H4 (cell line): Measurements from ENCODE around the gene NKAPL. TPM values are rescaled to one million over a fixed set of nuclear protein-coding genes. Genes with fewer than 3 reads are reported as not detected.

ENCODE experiments used
- DNase-seq: peaks from one replicate; pipeline ENCODE4 v3.0.0-alpha.2; 2015; ENCODE audit warnings: low spot score
- total RNA-seq: library from RNA; depleted of rRNA; stranded (reverse); fragments of >200 nt; shearing (Covaris generic); gene quantifications from 2 replicates; pipeline ENCODE4 v1.2.3, GENCODE V29; 2014; rRNA removed

NKAPL gene
- not detected in 2 replicates for total RNA-seq

DNA sequence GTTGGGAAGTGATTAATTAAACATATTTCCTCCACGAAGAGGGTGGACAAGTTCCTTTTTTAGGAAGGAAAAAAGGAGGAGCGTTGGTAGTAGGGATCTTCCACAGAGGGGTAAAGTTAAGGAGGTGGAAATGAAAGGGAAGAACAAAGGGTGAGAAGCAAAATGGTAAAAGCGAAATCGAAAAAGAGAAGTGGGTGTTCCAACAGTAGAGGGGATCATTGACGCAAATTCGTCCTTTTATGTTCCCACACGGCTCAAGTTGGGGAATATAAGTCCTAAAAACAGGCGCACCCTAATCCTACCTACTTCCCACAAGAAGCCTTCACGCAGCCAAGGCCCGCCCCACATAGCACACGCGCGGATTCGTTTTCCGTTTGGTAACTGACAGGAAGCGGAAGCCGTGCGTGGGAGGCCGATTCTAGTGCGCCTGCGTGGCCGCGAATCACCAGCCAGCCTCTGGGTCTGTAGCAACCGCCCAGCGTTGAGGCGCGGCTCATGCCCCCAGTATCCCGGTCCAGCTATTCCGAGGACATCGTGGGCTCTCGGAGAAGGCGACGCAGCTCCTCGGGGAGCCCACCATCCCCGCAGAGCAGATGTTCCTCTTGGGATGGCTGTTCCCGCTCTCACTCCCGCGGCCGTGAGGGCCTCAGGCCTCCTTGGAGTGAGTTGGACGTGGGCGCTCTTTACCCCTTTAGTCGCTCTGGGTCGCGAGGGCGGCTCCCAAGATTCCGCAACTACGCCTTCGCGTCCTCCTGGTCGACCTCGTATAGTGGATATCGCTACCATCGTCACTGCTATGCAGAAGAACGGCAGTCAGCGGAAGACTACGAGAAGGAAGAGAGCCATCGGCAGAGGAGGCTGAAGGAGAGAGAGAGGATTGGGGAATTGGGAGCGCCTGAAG is at the start of gene NKAPL:
NKAPL (plus strand) TSS at position 421 of the 901 bp plus-strand sequence; CDS start at position 496, 75 bp downstream.
- no peak for DNase-seq

DNA sequence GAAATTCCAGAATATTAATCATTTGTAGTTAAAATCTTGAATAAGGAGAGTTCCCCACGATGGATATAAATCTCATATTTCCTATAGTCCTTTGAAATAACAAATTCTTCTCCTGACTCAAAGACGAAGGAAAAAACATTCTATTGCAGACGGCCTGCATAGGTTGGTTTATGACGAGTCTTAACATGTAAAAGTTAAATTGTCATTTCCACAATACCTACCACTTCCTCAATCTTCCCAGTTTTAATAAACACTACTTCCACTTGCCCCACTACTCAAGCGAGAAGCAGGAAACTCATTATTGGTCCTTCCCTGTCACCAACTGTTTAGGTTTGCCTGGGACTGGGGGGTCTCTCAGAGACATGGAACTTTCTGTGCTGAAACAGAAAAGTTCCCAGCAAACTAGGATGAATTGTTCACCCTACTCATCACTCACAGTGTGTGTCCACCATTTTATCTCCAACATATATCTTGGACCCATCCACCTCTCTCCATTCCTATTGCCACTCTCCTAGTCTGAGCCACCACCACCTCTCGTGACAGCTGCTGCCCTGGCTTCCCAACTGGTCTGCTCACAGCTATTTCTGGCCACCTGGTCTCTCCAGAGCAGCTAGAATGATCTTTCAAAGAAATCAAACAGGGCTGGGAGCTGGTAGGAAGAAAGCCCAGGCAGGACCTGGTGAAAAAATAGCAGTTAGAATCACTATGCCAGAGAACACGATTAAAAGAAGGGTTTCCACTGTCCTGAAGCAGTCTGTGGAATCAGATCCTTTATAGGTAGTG is 49.2 kb upstream of the NKAPL start:
- no peak for DNase-seq

DNA sequence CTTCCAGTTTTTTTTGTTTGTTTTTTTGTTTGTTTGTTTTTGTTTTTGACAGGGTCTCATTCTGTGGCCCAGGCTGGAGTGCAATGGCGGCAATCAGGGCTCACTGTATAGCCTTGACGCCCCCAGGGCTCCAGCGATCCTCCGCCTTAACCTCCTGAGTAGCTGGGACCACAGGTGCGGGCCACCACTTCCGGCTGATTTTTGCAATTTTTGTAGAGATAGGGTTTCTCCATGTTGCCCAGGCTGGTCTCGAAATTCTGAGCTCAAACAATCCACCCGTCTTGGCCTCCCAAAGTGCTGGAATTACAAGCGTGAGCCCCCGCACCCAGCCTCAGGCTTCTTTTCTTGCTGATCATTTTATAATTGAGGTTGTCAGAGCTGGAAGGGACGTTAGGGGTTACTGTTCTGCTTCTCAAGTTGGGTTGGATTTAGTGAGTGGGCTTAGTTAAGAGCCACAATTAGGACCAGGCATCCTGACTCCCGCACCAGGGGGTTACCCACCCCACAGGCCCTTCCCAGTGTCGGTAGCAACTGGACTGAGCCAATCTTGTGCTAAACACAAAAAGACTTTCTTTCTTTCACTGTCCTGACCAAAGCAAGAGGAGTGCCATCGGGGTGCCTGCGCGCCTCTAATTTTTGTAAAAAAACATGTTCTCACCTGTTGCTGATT is 47.1 kb upstream of the NKAPL start:
- no peak for DNase-seq

DNA sequence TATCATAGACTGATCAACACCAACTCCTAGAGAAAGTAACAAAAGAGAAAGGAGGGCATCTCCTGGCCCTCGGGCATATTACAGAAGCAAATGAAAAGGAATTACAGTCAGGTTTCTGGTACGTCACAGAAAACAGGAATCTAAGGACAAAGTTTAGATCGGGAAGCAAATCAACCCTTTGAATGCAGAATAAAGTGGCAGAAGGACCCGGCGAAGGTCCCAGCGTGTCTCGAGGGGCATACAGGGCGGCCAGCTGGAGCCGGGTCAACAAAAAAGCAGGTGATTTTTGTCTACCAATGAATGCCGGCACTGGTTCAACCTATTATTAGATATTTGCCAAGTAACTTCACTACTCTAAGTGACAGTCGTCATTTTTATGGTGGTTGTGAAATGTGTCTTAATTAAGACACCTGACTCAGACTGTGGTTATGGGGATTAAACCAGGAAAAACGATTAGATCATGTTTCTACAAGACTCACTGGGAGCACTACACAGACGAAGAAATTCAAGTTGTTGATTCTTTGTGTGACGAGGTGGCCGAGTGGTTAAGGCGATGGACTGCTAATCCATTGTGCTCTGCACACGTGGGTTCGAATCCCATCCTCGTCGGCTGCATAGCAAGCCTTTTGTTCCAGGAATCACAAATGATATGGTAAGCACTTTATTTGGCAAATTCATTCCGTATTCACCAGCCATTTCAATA is 46.4 kb upstream of the NKAPL start:
- peak; percentile 84 for DNase-seq

DNA sequence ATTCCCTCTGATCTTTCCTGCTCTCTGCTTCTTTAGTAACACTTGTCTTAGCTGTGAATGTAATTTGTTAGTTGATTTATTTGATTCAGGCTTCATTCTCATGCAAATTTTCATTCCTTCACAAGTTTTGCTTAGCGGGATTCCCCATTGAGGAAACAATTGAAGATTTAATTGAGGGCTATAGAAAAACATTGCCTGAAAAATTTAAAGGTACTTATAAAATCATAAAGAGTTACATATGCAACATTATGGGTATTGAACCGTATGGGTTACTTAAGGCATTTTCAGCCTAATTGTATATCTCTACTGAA is 45.9 kb upstream of the NKAPL start:
- no peak for DNase-seq

DNA sequence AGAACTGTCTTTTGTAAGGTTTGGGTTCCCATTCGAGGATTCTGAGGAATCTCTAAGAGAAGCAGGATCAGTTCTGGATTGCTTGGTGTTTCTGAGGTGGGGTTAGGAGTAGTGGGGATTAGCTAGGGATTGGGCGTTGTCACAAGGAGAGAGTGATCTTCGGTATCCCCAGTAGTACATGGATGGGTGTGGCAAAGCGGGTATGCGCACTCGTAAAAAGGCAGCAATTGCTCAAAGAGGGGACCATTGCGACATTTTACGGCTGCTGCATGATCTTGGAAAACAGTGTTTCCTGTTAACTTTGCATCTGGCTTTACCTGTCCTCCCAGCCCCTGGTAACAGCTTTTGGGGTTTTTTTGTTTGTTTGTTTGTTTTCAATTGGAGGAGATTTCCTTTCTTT is 43.7 kb upstream of the NKAPL start:
- DNase-seq, result no peak

DNA sequence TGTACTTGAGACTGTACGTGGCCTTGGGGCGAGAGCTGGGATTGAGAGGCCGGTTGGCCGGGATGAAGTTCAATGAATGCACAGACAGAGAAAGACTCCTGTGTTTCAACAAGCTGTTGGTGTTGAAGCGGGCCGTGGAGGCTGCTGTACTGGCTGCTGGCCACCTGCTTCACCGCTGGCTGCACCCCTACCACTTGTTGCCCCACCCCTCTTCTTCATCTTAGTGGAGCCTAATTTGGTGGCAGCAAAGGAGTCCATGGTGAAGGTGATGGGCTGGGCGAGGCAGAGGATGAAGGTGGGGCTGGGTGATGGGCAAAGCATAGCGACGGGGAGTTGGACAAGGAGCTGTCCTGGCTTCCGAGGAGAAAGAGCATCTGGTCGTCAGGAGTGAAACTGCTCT is 41.2 kb upstream of the NKAPL start:
- no peak for DNase-seq

DNA sequence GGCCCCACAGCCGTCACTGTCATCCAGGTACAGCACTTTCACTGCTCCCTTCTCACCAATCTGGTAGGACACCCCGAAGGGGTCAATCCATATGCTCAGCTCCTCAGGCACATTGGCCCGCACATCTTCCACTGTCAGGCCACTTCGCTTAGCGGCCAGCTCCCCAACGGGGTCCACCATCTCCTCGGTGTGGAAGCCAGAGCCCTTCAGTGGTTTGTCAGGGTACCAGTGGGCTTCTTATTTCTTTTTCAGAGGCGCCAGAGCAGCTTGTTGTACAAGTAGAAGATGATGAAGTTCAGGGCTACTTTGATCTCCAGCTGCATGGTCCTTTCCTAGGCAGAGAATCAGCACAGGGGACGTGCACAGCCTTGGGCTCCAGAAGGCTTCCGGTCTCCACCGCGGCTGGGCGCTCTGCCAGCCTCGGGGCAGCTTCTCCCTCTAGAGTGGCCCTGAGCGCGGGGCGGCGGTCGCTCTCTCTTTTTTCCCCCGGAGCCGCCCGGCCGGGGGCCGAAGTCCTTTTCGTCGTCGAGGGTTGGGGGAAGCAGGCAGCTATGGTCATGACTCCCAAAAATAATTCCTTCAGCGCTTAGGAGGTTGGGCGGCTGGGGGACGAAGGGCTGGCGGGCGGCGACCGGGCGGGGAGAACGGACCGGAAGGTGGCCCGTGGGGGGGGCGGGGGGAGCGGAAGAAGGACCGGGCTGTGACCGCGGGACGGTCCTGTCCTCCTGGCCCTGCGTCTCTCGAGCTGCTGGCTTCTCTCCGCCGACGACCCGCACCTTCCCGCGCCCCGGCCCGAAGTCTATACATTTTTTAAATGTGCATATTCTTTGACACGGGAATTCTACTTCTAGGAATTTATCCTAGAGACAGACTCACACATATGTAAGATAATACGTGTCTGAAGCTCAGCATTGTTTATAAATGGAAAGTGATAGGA is 40.5 kb upstream of the NKAPL start:
- DNase-seq, result peak; percentile 73

DNA sequence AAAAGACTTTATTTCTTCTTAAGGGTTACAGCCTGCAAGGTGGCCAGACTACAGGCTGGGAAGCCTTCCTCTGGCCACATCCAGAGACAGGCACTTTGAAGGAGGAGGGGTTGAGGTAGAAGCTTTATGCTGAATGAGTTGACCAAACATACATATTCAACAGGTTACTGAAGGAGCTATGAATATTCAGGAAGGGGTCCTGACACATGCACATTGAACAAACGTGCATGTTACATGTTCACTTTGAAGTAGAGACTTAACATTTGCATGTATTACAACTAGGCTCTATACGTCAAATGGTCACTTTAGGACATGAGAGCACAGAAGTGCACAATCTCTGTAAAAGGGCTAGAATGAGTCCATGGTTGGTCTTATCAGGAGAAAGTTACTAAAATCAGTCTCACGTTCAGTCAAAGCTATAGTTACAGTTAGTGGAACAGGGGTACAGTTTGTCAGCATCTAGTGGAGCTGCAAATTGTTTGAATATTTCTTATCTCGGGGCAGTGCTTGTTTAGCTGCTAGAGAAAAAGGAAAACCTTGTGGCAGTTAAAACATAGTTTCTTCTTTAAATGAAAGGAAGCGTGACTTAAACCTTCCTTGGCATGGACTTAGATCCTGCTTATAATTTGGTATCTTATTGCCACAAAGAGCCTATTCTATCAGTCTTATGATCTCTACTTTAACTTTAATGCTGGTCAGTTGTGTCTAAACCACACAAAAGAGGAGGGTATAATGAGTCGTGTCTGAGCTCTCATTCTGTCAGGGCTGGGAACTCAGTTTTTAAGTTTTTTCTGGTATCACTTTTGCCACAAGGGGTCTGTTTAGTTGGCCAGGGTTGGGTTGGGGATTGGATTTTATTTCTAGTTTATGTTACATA is 38.6 kb upstream of the NKAPL start:
- no peak for DNase-seq

DNA sequence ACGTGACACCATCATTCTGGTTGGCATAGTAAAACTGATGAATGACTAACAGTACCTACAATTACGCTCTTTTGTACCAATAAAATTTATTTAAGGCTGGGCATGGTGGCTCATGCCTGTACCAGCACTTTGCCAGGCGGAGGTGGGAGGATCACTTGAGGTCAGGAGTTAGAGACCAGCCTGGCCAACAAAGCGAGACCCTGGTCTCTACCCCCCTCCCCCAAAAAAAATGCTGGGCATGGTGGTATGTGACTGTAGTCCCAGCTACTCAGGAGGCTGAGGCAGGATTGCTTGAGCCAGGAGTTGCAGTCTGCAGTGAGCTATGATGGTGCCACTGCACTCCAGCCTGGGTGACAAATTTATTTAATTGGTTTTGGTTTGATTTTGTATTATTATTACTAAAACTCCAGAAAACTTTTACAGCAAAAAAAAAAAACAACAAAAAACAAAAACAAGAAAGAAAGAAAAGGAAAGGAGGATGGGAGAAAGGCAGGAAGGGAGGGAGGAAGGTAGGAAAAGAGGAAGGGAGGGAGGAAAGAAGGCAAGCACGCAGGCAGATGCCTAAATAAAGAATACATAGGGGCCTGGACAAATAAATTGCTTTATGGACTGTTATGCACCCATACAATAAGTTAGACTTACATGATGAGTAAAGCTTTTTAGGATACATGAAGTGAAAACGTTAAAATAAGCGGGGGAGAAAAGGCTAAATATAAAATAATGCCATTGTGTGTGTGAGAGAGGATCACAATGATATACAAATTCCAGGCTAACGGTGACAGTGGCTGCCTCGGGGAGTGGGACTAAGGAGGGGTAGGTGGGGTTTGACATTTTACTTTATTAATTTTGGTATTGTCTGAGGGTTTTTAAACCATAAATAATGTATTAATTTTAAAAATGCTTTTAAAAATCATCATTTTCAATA is 34.7 kb upstream of the NKAPL start:
- DNase-seq, result no peak

DNA sequence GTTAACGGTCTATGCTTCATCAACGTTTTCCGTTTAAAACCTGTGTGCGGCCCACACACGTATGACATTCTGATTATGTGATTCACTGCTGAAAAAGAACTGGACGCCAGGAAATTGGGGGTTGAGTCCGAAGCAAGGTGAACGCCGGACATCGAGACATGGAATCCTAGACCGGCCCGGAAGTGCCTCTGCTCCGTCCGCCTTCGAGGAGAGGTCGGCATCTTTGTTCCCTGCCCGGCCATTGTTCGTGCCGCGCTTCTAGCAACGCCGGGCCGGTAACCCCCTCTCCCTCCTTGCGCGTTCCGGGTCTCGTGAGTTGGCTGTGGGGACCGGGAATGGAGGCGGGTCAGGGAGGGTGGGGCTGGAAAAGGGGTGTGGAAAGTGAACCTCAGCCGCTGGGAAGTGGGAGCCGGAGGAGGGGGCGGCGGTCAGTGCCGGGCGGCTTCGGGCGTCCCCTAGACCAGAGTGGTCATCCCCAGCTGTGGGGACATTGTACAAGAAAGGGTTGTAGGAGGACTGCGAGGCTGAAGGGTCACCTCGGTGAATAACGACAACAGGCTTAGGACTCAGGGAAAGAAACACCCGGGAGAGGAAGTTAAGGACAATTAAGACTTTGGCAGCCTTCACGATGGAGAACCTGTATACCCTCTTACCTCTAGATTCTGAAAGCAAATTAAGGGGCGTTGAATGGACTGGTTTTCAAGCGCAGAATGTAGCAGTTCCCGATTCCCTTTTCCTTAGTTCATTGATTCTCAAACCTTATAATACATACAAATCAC is 33.9 kb upstream of the NKAPL start, which contains the start of gene ZSCAN9:
ZSCAN9 (plus strand) TSS at position 220 of the 779 bp plus-strand sequence. CDS start 1,810 bp downstream, outside the sequence.
- DNase-seq, result peak; percentile 90

DNA sequence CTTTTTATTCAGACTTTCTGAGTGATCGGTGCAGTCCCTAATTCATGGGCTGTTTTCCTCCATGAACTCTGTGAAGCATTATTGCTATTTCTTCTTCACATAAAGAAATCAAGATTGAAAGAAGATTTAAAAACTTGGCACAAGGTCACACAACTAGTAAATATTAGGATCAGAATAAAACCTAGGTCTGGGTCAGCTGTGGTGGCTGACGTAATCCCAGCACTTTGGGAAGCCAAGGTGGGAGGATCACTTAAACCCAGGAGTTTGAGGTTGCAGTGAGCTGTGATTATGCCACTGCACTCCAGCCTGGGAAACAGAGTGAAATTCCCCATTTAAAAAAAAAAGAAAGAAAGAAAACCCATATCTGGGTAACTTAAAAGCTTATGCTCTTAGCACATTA is 32.6 kb upstream of the NKAPL start:
- DNase-seq, result no peak

DNA sequence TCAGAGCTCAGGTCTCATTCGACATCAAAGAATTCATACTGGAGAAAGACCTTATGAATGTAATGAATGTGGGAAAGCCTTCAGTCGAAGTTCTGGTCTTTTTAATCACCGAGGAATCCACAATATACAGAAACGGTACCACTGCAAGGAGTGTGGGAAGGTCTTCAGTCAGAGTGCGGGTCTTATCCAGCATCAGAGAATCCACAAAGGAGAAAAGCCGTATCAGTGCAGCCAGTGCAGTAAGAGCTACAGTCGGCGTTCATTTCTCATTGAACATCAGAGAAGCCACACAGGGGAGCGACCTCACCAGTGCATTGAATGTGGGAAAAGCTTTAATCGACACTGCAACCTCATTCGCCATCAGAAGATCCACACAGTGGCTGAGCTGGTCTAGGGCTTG is 26.3 kb upstream of the NKAPL start:
- DNase-seq, result no peak

DNA sequence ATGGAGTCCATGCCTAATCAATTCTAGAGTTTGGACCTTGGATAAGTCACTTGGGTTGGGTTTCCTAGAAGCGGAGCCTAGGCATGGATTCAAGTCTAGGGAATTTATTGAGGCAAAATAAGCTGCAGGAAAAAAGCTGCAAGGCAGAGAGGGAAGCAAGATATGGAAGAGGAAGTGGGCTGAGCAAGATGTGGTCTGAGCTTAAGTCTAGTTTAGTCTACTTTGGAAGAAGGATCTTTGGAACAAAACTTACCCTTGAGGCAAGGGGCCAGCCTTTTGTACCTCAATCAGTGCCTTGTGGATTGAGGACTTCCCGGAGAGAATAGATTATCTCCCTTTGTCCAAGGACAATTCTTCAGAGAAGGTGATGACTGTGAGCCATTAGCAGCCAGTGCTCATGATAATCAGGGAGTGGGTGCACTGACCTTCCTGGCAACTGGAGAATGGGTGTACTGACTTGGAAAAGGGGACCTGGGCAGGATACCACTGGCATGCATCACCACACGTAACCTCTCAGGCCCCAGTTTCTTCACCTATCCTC is 23.1 kb upstream of the NKAPL start:
- no peak for DNase-seq

DNA sequence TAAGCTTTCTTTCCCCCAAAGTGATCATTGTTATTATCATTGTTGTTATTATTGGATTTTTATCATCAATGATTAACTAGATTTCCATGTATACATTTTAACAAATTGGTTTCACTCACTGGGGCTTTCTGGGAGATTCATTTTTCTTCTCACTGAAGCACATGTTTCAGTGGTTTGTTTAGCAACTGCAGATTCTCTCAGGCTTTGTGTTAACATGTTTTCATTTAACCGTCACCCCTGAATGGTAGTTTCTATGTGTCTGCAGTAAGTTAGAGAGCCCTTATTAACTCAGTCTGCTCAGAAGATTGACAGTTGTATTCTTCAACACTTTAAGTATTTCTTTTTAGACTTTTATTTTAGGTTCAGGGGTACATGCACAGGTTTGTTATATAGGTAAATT is 19.5 kb upstream of the NKAPL start:
- DNase-seq, result no peak

DNA sequence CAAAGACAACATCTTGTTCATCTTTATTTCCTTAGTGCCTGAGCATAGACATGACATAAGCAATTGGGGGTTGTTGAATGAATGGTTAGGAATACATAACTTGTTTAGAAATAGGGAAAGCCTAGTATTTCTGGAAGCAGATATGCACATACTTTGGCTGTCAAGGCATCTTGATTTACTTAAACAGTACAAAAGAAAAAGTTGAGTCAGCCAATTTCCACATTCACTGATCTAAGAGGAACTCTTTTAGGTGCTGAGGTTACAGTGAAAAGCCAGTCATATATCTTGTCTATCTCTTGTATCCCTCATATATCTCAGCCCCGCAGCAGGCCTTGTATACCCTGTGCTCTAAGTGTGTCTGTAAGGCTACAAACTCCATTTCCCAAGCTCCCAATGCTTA is 18.6 kb upstream of the NKAPL start:
- DNase-seq, result no peak

DNA sequence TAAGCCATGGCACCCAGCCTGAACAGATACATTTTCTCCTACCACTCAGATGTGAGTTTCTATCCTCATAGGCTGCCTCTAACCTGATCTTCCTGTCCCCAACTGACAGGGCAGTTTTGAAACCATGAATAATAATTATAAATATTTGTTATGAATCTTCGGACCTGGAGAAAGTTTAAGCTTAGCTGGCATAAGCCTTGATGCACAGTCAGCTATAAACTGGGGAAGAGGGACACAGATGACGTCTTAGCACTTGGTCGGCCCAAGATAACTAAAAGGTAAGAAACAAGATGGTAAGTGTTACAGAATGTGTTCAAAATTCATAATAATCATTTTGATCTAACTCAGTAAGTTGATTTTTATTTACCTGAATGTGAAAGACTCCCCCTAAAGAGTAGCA is 15.2 kb upstream of the NKAPL start:
- DNase-seq, result no peak
